Hippocampal formation (tissue), 2 donors: ENCODE results near the gene CYP27C1.

Experiments used
- DNase-seq, 2 donors: peaks; one replicate each; lab custom pipeline; 2025; lab: John Stamatoyannopoulos, UW

CYP27C1 gene

GRCh38 chr2:127153691-127154158 lies 66.4 kb downstream of the CYP27C1 start:
- peak; percentile 41 to 61 for DNase-seq

GRCh38 chr2:127150996-127151395 lies 69.1 kb downstream of the CYP27C1 start:
- no peak for DNase-seq

- no peak for DNase-seq
These were observed 70.7 kb downstream of the CYP27C1 start for GRCh38 chr2:127149384-127149783.

GRCh38 chr2:127146820-127147502 lies 73.1 kb downstream of the CYP27C1 start:
- no peak for DNase-seq

- DNase-seq, result no peak
These were observed 73.9 kb downstream of the CYP27C1 start for GRCh38 chr2:127146071-127146725.

- DNase-seq, result no peak
These were observed 74.7 kb downstream of the CYP27C1 start for GRCh38 chr2:127145280-127145895.

- peak; percentile 63 to 96 for DNase-seq
These were observed 76.0 kb downstream of the CYP27C1 start for GRCh38 chr2:127143841-127144782.

GRCh38 chr2:127142663-127143630 lies 77.2 kb downstream of the CYP27C1 start:
- peak in 1 of 2 donors; percentile 76 for DNase-seq

- no peak for DNase-seq
These were observed 79.6 kb downstream of the CYP27C1 start for GRCh38 chr2:127140538-127140937.

GRCh38 chr2:127139766-127140165 lies 80.3 kb downstream of the CYP27C1 start:
- no peak for DNase-seq

GRCh38 chr2:127138281-127138680 lies 81.8 kb downstream of the CYP27C1 start:
- DNase-seq, result no peak

- DNase-seq, result no peak
These were observed 82.4 kb downstream of the CYP27C1 start for GRCh38 chr2:127137741-127138140.

- no peak for DNase-seq
These were observed 82.9 kb downstream of the CYP27C1 start for GRCh38 chr2:127137225-127137624.

GRCh38 chr2:127134833-127135830 lies 85.0 kb downstream of the CYP27C1 start:
- DNase-seq, result no peak

GRCh38 chr2:127134235-127134634 lies 85.9 kb downstream of the CYP27C1 start:
- DNase-seq, result no peak
